Prostate gland (tissue), 2 donors: ENCODE results near the gene CDC7. TPM values are rescaled to one million over a fixed set of nuclear protein-coding genes. Genes with fewer than 3 reads are reported as not detected.

Source experiments
- DNase-seq: peaks from one replicate; pipeline ENCODE4 v3.0.0-alpha.2; 2019; ENCODE audit warnings: low spot score
- H3K27ac ChIP-seq, 2 donors: fragments of 200-600 bp; sonication (generic); 2 replicates each; pipeline ENCODE4 v1.5.1; 2017 to 2019
- H3K27me3 ChIP-seq: fragments of 200-600 bp; sonication (generic); replicated peaks from 2 replicates; pipeline ENCODE4 v1.5.1; 2019; ENCODE audit not compliant: insufficient read depth
- H3K36me3 ChIP-seq, 2 donors: fragments of 200-600 bp; sonication (generic); 1 replicate in 1 of 2; 2 replicates in 1 of 2; pipeline versions ENCODE4 v1.5.1 to v1.8.1; 2017 to 2019
- H3K4me1 ChIP-seq: fragments of 200-600 bp; sonication (generic); replicated peaks from 2 replicates; pipeline ENCODE4 v1.5.1; 2019
- H3K4me3 ChIP-seq, 2 donors: fragments of 200-600 bp; sonication (generic); 2 replicates each; pipeline ENCODE4 v1.5.1; 2017 to 2019
- H3K9me3 ChIP-seq: fragments of 200-600 bp; sonication (generic); 2 replicates; pipeline ENCODE4 v1.5.1; 2017
- CTCF ChIP-seq, 4 experiments: fragments of 200-600 bp in 2 of 4; fragments of 450-650 bp in 2 of 4; sonication (generic) in 2 of 4; IDR thresholded peaks; 1 replicate in 3 of 4; 2 replicates in 1 of 4; pipeline ENCODE4 v1.5.1; 2016 to 2019; ENCODE audit warnings: antibody characterized with exemption in 4 of 4, mild to moderate bottlenecking in 2 of 4, moderate library complexity in 2 of 4
- POLR2A ChIP-seq: fragments of 450-650 bp; IDR thresholded peaks from one replicate; pipeline ENCODE4 v1.6.1; 2016; ENCODE audit warnings: antibody characterized with exemption, mild to moderate bottlenecking
- POLR2AphosphoS5 ChIP-seq: sonication (generic); formaldehyde crosslinking; IDR thresholded peaks from one replicate; pipeline ENCODE4 v1.6.1; 2017; ENCODE audit warnings: antibody characterized with exemption
- WGBS: methylation state at CpG from one replicate; pipeline ENCODE4 v1.1.5; 2018; 5-methylcytosine and 5-hydroxymethylcytosine counted together
- intact Hi-C: fragments of 100-400 bp; cut with DNase I; formaldehyde crosslinking; loops from one replicate; pipeline ENCODE4 v1.14.2; 2022
- total RNA-seq, 2 donors: library from RNA; depleted of rRNA; stranded (reverse); fragments of >200 nt; gene quantifications; one replicate each; pipeline ENCODE4 v1.1.0, GENCODE V29; 2016

The CDC7 gene
- total RNA-seq, 2 donors from 2014 or later = 0.68 to 6.1 TPM

GRCh38 chr1:91535441-91535840 is 34.8 kb downstream of the CDC7 start:
- H3K36me3 ChIP-seq = no peaks in the 10 kb centered on the region
- H3K9me3 ChIP-seq = no peaks in the 10 kb centered on the region
- H3K27me3 ChIP-seq = no peaks in the 10 kb centered on the region
- H3K4me3 ChIP-seq = no peak overlapping the region
- TF ChIP-seq POLR2AphosphoS5 (no peak), POLR2A (no peak)
- intact Hi-C loops = loop anchor here (5.0 kb wide), 1 partner anchor 47 kb away; no protein-coding TSS in a partner anchor
- DNase-seq = no peak
- WGBS = 94% methylated on average over 34 of the region's 34 CpGs
- H3K27ac ChIP-seq = no peak overlapping the region
- no peaks in the 10 kb centered on the region for H3K4me1 ChIP-seq

- Histone ChIP-seq H3K27ac (no peak overlapping the region), H3K9me3 (no peaks in the 10 kb centered on the region), H3K4me1 (no peaks in the 10 kb centered on the region), H3K36me3 (no peaks in the 10 kb centered on the region), H3K27me3 (no peaks in the 10 kb centered on the region), H3K4me3 (no peak overlapping the region)
- TF ChIP-seq POLR2A (no peak), POLR2AphosphoS5 (no peak), CTCF (IDR thresholded peaks at IDR 0.05) (no peak)
- intact Hi-C loops = loop anchor here (5.0 kb wide), 1 partner anchor 45 kb away; no protein-coding TSS in a partner anchor
- no peak for DNase-seq
Measured at GRCh38 chr1:91537281-91537986, 36.8 kb downstream of the CDC7 start.

- TF ChIP-seq POLR2A (no peak), CTCF (IDR thresholded peaks at IDR 0.05) (no peak), POLR2AphosphoS5 (no peak)
- no peak for DNase-seq
- WGBS = 66% methylated on average over 2 of the region's 2 CpGs
Measured at GRCh38 chr1:91537987-91538304, 37.3 kb downstream of the CDC7 start.

GRCh38 chr1:91540910-91541309 is 40.3 kb downstream of the CDC7 start:
- H3K4me3 ChIP-seq = no peak overlapping the region
- no peaks in the 10 kb centered on the region for H3K27me3 ChIP-seq
- TF ChIP-seq POLR2A (no peak), POLR2AphosphoS5 (no peak), CTCF (IDR thresholded peaks at IDR 0.05) (no peak)
- H3K27ac ChIP-seq = no peak overlapping the region
- no peak for DNase-seq
- intact Hi-C loops = no loop called here
- 93% methylated on average over 1 of the region's 1 CpG for WGBS
- no peaks in the 10 kb centered on the region for H3K9me3 ChIP-seq
- no peaks in the 10 kb centered on the region for H3K4me1 ChIP-seq
- no peaks in the 10 kb centered on the region for H3K36me3 ChIP-seq

More at GRCh38 chr1:91537987-91538304, 37.3 kb downstream of the CDC7 start:
- no peaks in the 10 kb centered on the region for H3K36me3 ChIP-seq
- H3K4me3 ChIP-seq = no peak overlapping the region
- intact Hi-C loops = loop anchor here (5.0 kb wide), 1 partner anchor 44 kb away; no protein-coding TSS in a partner anchor
- H3K27ac ChIP-seq = no peak overlapping the region
- H3K9me3 ChIP-seq = no peaks in the 10 kb centered on the region
- no peaks in the 10 kb centered on the region for H3K27me3 ChIP-seq
- no peaks in the 10 kb centered on the region for H3K4me1 ChIP-seq

GRCh38 chr1:91541918-91542533 is 41.4 kb downstream of the CDC7 start:
- TF ChIP-seq POLR2AphosphoS5 = no peak
- no peak for TF ChIP-seq CTCF (IDR thresholded peaks at IDR 0.05)
- no peak for TF ChIP-seq POLR2A
- no peak for DNase-seq
- Histone ChIP-seq H3K27me3 (no peaks in the 10 kb centered on the region), H3K36me3 (no peaks in the 10 kb centered on the region), H3K4me1 (no peaks in the 10 kb centered on the region), H3K9me3 (no peaks in the 10 kb centered on the region), H3K4me3 (no peak overlapping the region), H3K27ac (no peak overlapping the region)
- WGBS = 91% methylated on average over 5 of the region's 5 CpGs
- intact Hi-C loops = no loop called here
